Measurements from ENCODE around the gene CCT6B.
"Not testable (repeated sequence)": the region's sequence is repeated elsewhere in the genome, so short reads cannot be mapped to it uniquely, and the experiment has no call there.

Gene CCT6B

DNA sequence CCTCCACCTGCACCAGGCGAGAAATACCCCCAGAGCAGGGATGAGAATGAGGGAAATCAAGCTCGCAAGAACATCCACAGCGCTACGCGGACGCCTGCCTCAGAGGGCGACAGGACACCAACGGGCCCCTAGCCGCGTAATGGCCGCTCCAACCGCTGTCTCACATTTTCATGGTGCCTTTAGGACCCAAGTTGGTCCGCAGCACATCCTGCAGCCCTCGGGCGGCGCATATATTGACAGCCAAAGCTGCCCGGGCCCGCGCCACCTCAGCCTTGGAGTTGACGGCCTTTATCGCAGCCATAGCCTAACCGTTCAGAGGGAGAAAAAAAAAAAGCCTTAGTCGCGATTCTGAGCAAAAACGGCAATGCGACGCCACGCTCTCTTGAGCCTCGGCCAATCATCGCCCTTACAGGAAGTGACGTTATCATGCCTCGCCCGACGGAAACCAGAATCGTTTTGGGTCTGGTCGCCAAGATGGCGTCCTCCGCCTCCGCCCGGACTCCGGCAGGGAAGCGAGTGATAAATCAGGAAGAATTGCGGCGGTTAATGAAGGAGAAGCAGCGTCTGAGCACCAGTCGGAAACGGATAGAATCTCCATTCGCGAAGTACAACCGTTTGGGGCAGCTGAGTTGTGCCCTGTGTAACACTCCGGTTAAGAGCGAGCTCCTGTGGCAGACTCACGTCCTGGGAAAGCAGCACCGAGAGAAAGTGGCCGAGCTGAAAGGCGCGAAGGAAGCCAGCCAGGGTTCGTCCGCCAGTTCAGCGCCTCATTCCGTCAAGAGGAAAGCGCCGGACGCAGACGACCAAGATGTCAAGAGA is at the start of gene CCT6B, which contains the start of gene ZNF830:
Gene CCT6B (minus strand): TSS at position 368 of the 819 bp plus-strand sequence. CDS start 67 bp downstream, at position 301.
Gene ZNF830 (plus strand): TSS at position 448 of the 819 bp plus-strand sequence. CDS start 27 bp downstream, at position 475.
- peak; percentile 85 for DNase-seq

GRCh38 chr17:35010093-35010492 is 48.8 kb upstream of the CCT6B start:
- no peak for DNase-seq

DNA sequence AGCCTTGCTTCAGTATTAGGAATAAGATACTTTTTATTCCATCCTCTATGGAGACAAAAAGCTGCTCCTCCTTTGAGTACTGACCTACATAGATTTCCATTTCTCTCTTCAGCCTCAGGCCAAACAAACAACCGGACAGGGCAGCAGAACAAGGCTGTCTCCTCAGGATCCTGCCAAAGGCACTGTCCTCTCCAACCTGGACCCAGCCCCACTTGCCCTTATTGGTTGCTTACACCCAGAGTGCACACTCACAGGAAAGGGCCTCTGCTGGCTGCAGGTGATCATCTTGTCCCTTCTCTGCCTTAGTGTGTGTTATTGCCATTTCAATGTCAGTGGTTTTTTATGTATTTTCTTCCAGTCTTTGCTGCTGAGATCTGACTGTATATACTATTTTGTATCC is 45.7 kb upstream of the CCT6B start:
- no peak for DNase-seq

DNA sequence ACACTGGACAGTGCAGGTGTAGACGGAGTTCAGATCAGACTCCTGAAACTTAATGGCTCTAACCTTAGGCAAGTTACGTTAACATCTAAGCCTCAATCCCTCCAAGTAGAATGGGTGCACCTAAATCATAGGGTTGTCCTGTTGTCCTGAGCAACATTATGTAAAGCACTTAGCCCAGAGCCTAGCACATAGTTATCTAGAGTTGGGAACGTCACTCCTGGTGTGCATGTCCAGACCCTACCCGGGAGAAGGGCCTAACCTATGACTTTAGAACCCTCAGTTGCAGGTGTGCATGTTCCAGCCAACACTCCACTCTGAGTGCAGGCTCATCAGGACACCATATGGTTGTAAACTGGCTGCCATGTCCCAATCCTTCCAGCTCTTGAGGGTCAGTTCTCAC is 45.1 kb upstream of the CCT6B start:
- DNase-seq, result no peak

DNA sequence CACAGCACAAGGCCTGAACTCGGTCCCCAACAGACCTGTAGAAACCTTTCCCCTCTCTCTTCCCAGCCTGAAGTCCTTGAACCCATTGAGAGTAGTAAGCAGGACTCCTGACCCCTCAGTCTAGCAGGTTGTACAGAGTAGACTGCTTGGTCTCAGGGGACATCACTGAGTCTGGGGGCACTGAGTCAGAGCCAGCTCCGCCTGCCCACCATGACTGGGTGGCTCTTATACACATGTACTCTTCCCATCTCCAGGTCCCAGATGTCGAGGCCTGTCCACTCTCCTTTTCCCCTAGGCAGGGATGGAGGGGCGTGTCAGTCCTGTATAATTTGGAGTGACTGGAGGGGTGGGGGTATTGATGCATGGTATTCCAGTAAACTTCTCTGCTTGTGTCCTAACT is 42.5 kb upstream of the CCT6B start:
- no peak for DNase-seq

DNA sequence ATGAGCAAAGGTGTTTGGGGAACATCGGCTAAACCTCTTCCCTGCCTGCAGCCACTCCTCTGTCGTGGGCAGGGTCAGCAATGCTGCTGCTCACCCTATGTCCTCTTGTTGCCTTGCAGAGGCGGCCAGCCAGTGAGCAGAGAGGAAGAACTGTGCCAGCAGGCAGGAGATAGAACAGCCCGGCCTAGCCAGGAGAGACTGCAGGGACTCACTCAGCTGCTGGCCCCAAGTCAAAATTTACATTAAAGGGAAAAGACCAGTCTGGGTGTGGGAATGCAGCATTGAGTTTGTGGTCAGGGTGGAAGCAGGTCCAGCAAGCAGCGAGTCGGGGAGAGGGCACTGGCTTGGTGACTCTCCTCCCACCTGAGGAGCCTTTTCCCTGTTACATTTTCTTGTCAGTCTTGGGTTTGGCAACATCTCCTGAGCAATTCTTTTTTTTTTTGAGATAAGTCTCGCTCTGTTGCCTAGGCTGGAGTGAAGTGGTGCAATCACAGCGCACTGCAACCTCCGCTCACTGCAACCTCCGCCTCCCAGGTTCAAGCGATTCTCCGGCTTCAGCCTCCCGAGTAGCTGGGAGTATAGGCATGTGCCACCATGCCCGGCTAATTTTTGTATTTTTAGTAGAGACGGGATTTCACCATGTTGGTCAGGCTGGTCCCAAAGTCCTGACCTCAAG is 41.8 kb upstream of the CCT6B start:
- DNase-seq, result no peak

DNA sequence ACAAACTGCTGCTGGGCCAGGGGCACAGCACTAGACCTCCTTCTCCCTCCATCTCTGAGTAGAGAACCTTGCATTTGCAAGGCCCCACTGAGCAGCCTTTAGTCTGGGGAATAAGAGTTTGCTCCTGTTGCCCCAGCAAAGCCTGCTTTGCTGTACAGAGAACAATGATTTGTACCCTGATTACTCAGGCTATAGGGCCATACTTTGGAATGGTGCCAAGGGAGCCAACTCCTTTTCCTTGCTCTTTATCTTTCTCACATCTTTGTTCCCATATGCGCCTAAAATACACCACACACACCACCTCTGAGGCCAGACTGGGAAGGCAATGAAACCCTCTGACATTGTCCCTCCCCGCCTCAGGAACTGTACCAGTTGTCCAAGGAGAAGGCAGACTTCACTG is 40.3 kb upstream of the CCT6B start:
- no peak for DNase-seq

DNA sequence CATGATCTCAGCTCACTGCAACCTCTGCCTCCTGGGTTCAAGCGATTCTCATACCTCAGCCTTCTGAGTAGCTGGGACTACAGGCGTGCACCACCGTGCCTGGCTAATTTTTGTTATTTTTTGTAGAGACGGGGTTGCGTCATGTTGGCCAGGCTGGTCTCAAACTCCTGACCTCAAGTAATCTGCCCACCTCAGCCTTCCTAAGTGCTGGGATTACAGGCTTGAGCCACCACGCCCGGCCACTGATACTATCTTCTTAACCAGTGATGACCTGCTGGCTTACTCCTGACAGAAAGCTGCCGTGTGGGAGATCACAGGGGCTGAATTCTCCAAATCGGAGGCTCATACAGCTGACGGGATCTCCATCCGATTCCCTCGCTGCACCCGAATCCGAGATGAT is 39.7 kb upstream of the CCT6B start:
- DNase-seq, result not testable (repeated sequence)

DNA sequence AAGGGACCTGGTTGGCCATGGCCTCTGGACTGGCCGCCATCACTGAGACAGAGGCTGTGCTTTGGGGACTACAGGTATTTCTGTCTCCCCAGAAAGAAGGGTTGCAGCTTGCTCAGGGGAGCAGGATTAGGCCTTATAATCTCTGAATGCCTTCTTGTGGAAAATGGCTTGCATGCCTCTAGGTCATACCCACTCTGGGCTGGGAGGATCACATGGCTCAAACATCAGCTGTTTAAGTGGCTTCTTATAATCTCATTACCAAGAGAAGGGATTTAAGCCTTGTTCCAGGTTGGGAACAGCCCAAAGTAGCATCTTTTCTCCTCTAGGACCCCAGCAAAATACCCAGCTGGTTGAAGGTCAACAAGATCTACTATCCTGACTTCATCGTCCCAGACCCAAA is 38.2 kb upstream of the CCT6B start:
- DNase-seq, result no peak

- DNase-seq, result peak; percentile 71
Observed at GRCh38 chr17:34998205-34998604, 36.9 kb upstream of the CCT6B start.

DNA sequence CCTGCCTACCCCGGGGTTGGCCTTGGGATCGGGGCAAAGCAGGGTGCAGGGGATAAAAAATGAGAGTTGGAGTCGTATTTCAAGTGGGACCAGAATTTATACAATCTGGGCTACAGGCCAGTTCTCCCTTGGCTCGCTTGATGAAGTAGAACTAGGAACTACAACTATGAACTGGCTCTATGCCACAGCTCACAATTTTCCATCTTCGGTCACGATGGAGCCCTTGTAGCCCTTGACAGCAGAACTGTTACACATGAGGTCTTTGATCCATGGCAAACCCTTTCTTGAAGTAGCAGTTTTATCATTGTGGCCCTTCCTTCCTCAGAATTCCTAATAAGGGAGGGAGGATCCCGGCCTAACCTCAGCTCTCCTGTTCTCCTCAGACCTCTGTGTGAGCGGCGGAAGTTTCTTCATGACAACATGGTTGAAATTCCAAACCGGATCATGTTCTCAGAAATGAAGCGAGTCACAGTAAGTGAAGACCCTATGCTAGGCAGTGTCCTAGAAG is 36.1 kb upstream of the CCT6B start:
- no peak for DNase-seq

GRCh38 chr17:34996422-34997285 is 35.4 kb upstream of the CCT6B start:
- DNase-seq, result no peak

DNA sequence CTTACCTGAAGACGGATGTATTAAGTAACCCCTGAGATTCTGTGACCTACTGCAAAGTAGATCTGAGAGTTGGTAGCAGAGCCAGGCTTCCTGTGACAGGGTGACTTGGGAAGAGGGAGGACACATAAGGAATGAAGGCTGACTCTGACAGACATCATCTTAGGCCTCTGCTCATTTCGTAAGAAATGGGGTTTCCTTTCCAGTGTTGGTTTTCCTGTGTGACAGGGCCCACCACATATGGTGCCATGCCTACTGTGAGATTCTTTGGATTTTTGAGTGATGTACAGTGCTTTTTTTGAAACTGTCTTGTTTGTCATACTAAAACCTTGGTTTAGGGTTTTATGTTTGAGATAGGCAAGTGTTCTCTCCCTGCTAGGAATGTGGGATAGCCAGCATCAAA is 31.8 kb upstream of the CCT6B start:
- DNase-seq, result no peak

DNA sequence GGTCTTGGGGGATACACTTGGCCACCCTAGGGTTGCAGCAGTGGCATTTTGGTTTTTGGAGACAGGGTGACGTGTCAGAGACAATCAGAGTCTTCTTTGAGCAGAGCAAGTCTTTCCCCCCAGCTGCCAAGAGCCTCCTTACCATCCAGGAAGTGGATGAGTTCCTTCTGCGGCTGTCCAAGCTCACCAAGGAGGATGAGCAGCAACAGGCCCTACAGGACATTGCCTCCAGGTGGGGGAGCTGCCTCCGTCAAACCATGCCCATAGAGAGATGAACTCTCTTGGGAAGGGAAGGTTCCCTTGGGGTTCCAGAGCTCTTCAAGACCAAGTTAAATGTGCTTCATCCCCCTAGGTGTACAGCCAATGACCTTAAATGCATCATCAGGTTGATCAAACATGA is 30.3 kb upstream of the CCT6B start:
- no peak for DNase-seq

- DNase-seq, result no peak
Observed at GRCh38 chr17:34990921-34991365, 29.7 kb upstream of the CCT6B start.

GRCh38 chr17:34989473-34989872 is 28.2 kb upstream of the CCT6B start:
- no peak for DNase-seq

- DNase-seq, result no peak
Observed at GRCh38 chr17:34988644-34989043, 27.4 kb upstream of the CCT6B start.

GRCh38 chr17:34987232-34987631 is 26.0 kb upstream of the CCT6B start:
- DNase-seq, result no peak

- no peak for DNase-seq
Observed at GRCh38 chr17:34981538-34982241, 20.4 kb upstream of the CCT6B start.

GRCh38 chr17:34980681-34981537 is 19.6 kb upstream of the CCT6B start:
- peak; percentile 68 for DNase-seq

GRCh38 chr17:34980353-34980680 is 19.1 kb upstream of the CCT6B start, which contains the start of gene LIG3:
Gene LIG3 (plus strand): TSS chr17:34980512. CDS start chr17:34983006, 2,494 bp downstream.
- DNase-seq, result peak; percentile 91

Data from activated gamma-delta T cell treated with Interleukin-2 at 50 U/mL for 16 hours (primary cell).